Liver (tissue), 9 donors: ENCODE measurements around the gene MALRD1. TPM values are rescaled to one million over a fixed set of nuclear protein-coding genes. Genes with fewer than 3 reads are reported as not detected.

Source experiments
- DNase-seq: peaks from one replicate; pipeline ENCODE4 v3.0.0-alpha.2; 2017; ENCODE audit warnings: low spot score
- H3K27ac ChIP-seq, 2 donors: one replicate each; pipeline ENCODE4 v1.7.0; 2013; ENCODE audit warnings: inconsistent platforms in 2 of 2, low read length in 2 of 2, control low read depth in 1 of 2, low read depth in 1 of 2, mild to moderate bottlenecking in 1 of 2
- H3K27me3 ChIP-seq, 4 donors: one replicate each; pipeline versions ENCODE4 v1.6.1 to v1.7.0; 2013; ENCODE audit warnings: low read length in 3 of 4, inconsistent platforms in 1 of 4, mild to moderate bottlenecking in 1 of 4, moderate library complexity in 1 of 4; ENCODE audit not compliant: control insufficient read depth in 4 of 4, insufficient read depth in 4 of 4
- H3K36me3 ChIP-seq, 4 donors: one replicate each; pipeline versions ENCODE4 v1.6.1 to v1.7.0; 2013; ENCODE audit warnings: low read length in 3 of 4, mild to moderate bottlenecking in 3 of 4, low read depth in 1 of 4, moderate library complexity in 1 of 4; ENCODE audit not compliant: control insufficient read depth in 4 of 4, insufficient read depth in 3 of 4
- H3K4me1 ChIP-seq, 4 donors: one replicate each; pipeline versions ENCODE4 v1.6.1 to v1.7.0; 2013; ENCODE audit warnings: low read length in 3 of 4, mild to moderate bottlenecking in 3 of 4, moderate library complexity in 1 of 4; ENCODE audit not compliant: control insufficient read depth in 4 of 4, insufficient read depth in 4 of 4
- H3K4me3 ChIP-seq, 3 donors: one replicate each; pipeline versions ENCODE4 v1.6.1 to v1.7.0; 2013; ENCODE audit warnings: low read length in 3 of 3, control low read depth in 1 of 3, low read depth in 1 of 3, mild to moderate bottlenecking in 1 of 3
- H3K9ac ChIP-seq, 2 donors: one replicate each; pipeline ENCODE4 v1.7.0; 2013; ENCODE audit warnings: low read length in 2 of 2, mild to moderate bottlenecking in 2 of 2, moderate library complexity in 2 of 2, control low read depth in 1 of 2, low read depth in 1 of 2
- H3K9me3 ChIP-seq, 4 donors: one replicate each; pipeline versions ENCODE4 v1.6.1 to v1.7.0; 2013; ENCODE audit warnings: low read length in 3 of 4; ENCODE audit not compliant: control insufficient read depth in 4 of 4
- ATF3 ChIP-seq: IDR thresholded peaks from 2 replicates; pipeline ENCODE4 v1.6.1; 2016; ENCODE audit warnings: antibody characterized with exemption
- CTCF ChIP-seq: fragments of 150-350 bp; IDR thresholded peaks from 2 replicates; pipeline ENCODE4 v1.5.1; 2017; ENCODE audit warnings: improper control_type of control experiment, low read depth, low read length; ENCODE audit not compliant: missing input control
- EGR1 ChIP-seq, 2 donors: IDR thresholded peaks; 2 replicates each; pipeline ENCODE4 v1.6.1; 2016 to 2018; ENCODE audit warnings: antibody characterized with exemption in 2 of 2, low read depth in 2 of 2
- FOXA1 ChIP-seq: IDR thresholded peaks from 2 replicates; pipeline ENCODE4 v1.6.1; 2016; ENCODE audit warnings: antibody characterized with exemption
- FOXA2 ChIP-seq: IDR thresholded peaks from 2 replicates; pipeline ENCODE4 v1.6.1; 2016; ENCODE audit warnings: antibody characterized with exemption
- HNF4A ChIP-seq, 2 donors: conservative IDR thresholded peaks; 2 replicates each; pipeline ENCODE4 v1.6.1; 2016; ENCODE audit warnings: antibody characterized with exemption in 2 of 2, mild to moderate bottlenecking in 2 of 2
- HNF4G ChIP-seq: IDR thresholded peaks from 2 replicates; pipeline ENCODE4 v1.6.1; 2016; ENCODE audit warnings: antibody characterized with exemption
- JUND ChIP-seq, 2 donors: IDR thresholded peaks; 2 replicates each; pipeline ENCODE4 v1.6.1; 2016; ENCODE audit warnings: antibody characterized with exemption in 2 of 2
- MAX ChIP-seq: IDR thresholded peaks from 2 replicates; pipeline ENCODE4 v1.6.1; 2016; ENCODE audit warnings: antibody characterized with exemption
- NR2F2 ChIP-seq: IDR thresholded peaks from 2 replicates; pipeline ENCODE4 v1.6.1; 2016; ENCODE audit warnings: antibody characterized with exemption
- RAD21 ChIP-seq, 2 donors: IDR thresholded peaks; 2 replicates each; pipeline ENCODE4 v1.6.1; 2016; ENCODE audit warnings: antibody characterized with exemption in 2 of 2, mild to moderate bottlenecking in 2 of 2
- REST ChIP-seq: IDR thresholded peaks from 2 replicates; pipeline ENCODE4 v1.6.1; 2016; ENCODE audit warnings: antibody characterized with exemption, mild to moderate bottlenecking
- RXRA ChIP-seq, 2 donors: IDR thresholded peaks; 2 replicates each; pipeline ENCODE4 v1.6.1; 2017 to 2018; ENCODE audit warnings: antibody characterized with exemption in 2 of 2, mild to moderate bottlenecking in 1 of 2
- SP1 ChIP-seq: IDR thresholded peaks from 2 replicates; pipeline ENCODE4 v1.6.1; 2018; ENCODE audit warnings: antibody characterized with exemption, mild to moderate bottlenecking
- TAF1 ChIP-seq: conservative IDR thresholded peaks from 2 replicates; pipeline ENCODE4 v1.6.1; 2016; ENCODE audit warnings: antibody characterized with exemption, mild to moderate bottlenecking
- YY1 ChIP-seq: IDR thresholded peaks from 2 replicates; pipeline ENCODE4 v1.6.1; 2016; ENCODE audit warnings: antibody characterized with exemption, mild to moderate bottlenecking
- ZBTB33 ChIP-seq: IDR thresholded peaks from 2 replicates; pipeline ENCODE4 v1.6.1; 2016; ENCODE audit warnings: antibody characterized with exemption
- WGBS: extraction: QIAGEN DNeasy Blood & Tissue Kit; methylation state at CpG from one replicate; pipeline ENCODE4 v1.1.7; 2013; 5-methylcytosine and 5-hydroxymethylcytosine counted together
- polyA plus RNA-seq, 2 donors: library from polyadenylated mRNA; stranded (reverse) in 1 of 2; unstranded in 1 of 2; fragments of 200-250 nt in 1 of 2; fragments of >200 nt in 1 of 2; fragmentation: Nextera tagmentation in 1 of 2; extraction: Ambion mirVana in 1 of 2; gene quantifications; one replicate each; pipeline versions ENCODE4 v1.2.1 to v1.2.3, GENCODE V29; 2013 to 2015
- total RNA-seq, 2 donors: library from RNA; depleted of rRNA; stranded (reverse); fragments of >200 nt; gene quantifications; one replicate each; pipeline ENCODE4 v1.2.3, GENCODE V29; 2014
- donor health status: healthy.
- donor health status: healthy.
- donor health status: healthy.
- donor health status: healthy.
- donor health status: healthy.

The MALRD1 gene
- total and polyA plus RNA-seq, 4 donors: 0.37 to 0.59 TPM; not detected in 2

GRCh38 chr10:19549503-19549902, 500.9 kb downstream of the MALRD1 start (continued):
- no peak for TF ChIP-seq FOXA1
- no peak for TF ChIP-seq HNF4A (conservative IDR thresholded peaks at IDR 0.05)
- TF ChIP-seq FOXA2: no peak
- no peak for TF ChIP-seq HNF4G
- no peak for TF ChIP-seq CTCF
- TF ChIP-seq JUND (IDR thresholded peaks at IDR 0.05): no peak
- no peak for TF ChIP-seq NR2F2
- no peak for TF ChIP-seq MAX
- TF ChIP-seq SP1: no peak

GRCh38 chr10:19556666-19557065, 508.1 kb downstream of the MALRD1 start:
- H3K9ac ChIP-seq: no peak overlapping the region
- H3K27me3 ChIP-seq: no peaks in the 10 kb centered on the region
- H3K4me1 ChIP-seq: no peaks in the 10 kb centered on the region
- TF ChIP-seq ATF3 (no peak), EGR1 (IDR thresholded peaks at IDR 0.05; ENCODE audit: low read depth in 2 of 2) (no peak), RAD21 (IDR thresholded peaks at IDR 0.05) (no peak), SP1 (no peak), FOXA2 (no peak), CTCF (no peak), HNF4G (no peak), YY1 (no peak), NR2F2 (no peak), RXRA (IDR thresholded peaks at IDR 0.05) (no peak), ZBTB33 (no peak), MAX (no peak), TAF1 (no peak), HNF4A (conservative IDR thresholded peaks at IDR 0.05) (no peak), FOXA1 (no peak), REST (no peak)
- DNase-seq: no peak
- H3K36me3 ChIP-seq: no peaks in the 10 kb centered on the region
- no peaks in the 10 kb centered on the region for H3K9me3 ChIP-seq
- WGBS: 66% methylated on average over 2 of the region's 2 CpGs
- H3K4me3 ChIP-seq: no peak overlapping the region
- H3K27ac ChIP-seq: no peak overlapping the region
